Posterior cingulate gyrus (tissue), 11 donors: Measurements from ENCODE around the gene AIRE.
"Not testable (repeated sequence)": the region's sequence is repeated elsewhere in the genome, so short reads cannot be mapped to it uniquely, and the experiment has no call there.

Experiments
- DNase-seq, 10 donors: peaks; one replicate each; pipeline versions ENCODE4 v3.0.0 to v3.0.0-alpha.2; 2020 to 2021; ENCODE audit warnings: mixed read lengths in 3 of 10
- intact Hi-C: fragments of 100-400 bp; cut with DNase I; formaldehyde crosslinking; loops from one replicate; pipeline ENCODE4 v1.15.1; 2023

AIRE gene

DNA sequence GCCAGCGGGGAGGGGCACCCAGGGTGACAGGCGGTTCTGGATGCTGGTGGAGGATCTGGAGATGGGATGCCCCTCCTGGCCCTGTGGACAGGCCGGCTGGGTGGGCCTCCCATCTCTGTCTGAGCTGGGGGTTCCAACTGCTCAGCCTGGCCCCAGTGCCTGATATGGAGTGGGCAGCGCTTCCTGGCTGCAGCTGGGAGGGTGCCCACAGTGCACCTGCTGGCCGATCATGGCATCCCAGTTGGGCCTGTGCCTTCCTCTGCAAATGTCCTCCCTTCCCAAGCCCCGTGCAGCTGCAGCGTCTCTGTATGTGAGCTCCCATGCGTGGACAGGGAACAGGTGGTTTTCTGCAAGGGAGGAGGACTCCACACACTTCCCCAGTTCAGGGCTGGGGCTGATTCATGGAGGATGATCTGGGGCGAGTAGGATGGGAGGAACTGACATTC lies 16.3 kb downstream of the AIRE start:
- DNase-seq = peak in 5 of 10 donors; percentile 40 to 92 (median 57)
- intact Hi-C loops = loop anchor here (5.0 kb wide), 1 partner anchor 35 kb away; the partner anchor contains the start of gene CFAP410

DNA sequence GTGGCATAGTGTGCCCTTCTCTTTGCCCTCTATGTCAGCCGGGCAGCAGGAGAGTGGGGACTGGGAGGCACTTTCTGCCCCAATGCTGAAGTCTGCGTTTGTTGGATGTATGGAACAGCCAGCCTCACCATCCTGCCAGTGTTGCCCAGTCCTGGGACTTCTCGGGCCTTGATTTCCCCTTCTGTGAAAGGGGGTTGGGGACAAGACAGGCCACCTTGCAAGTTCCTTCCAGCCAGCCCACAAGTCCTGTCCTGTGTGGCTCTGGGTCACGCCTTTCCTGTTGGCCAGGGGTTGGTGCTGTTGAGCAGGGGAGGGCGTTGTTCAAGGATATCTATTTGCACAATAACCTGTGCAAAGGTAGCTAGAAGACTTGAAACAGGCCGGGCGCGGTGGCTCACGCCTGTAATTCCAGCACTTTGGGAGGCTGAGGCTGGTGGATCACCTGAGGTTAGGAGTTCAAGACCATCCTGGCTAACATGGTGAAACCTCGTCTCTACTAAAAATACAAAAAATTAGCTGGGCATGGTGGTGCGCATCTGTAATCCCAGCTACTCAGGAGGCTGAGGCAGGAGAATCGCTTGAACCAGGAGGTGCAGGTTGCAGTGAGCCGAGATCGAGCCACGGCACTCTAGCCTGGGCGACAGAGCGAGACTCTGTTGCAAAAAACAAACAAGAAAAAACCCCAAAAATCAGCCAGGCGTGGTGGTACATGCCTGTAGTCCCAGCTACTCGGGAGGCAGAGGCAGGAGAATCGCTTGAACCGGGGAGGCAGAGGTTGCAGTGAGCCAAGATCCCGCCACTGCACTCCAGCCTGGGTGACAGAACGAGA lies 17.1 kb downstream of the AIRE start:
- intact Hi-C loops = loop anchor here (5.0 kb wide), 1 partner anchor 35 kb away; the partner anchor contains the start of gene CFAP410
- DNase-seq = not testable (repeated sequence)

DNA sequence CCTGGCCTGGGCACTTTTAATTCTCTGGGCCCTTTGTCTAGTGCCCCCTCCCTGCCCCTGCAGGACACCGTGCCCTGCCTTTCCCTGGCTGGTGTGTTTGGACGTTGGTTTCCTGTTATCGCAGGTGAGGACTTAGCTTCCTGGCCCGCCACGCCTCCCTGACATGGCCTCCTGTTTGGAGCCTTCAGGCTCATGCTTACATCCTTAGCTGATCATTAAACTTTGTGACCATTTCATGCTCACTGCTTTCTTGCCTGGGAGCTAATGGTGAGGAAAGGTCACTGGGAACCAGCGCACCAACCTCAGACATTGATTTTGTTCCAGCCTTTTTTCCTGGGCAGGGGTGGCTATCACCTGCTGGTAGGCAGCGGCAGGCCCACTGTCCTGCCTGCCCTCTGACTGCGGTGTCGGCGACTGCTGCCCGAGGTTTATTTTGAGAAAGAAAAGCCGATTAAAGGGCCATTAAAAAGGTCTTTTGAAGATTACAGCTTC lies 17.9 kb downstream of the AIRE start:
- DNase-seq = no peak
- intact Hi-C loops = loop anchor here (5.0 kb wide), 1 partner anchor 34 kb away; the partner anchor contains the start of gene CFAP410

DNA sequence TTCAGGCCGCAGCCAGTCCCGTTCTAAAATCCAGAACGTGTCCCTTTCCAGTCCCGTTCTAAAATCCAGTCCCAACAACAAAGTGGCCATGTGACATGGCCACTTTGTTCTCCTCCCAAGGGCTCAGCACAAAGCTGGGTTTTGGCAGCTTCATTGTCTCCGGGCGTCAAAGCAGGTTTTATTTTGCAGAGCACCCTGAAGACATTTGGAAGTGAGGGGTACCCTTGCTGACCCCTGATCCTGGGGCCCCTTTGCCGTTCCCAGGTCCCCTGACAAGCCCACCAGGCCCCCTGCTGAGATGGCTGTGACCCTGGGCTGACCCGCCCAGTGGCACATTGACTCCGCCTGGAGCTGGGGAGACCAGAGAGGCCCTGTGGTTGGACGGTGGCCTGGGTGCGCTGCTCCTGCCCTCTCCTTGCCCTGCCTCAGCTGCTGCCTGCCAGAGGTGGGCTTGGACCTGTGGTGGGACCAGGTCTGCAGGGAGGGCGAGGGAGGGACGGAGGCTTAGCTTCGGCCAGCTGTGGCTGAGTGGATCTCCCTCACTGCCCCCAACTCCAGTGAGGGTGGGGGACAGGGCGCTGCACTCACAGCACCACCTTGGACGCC lies 18.4 kb downstream of the AIRE start:
- peak in 1 of 10 donors; percentile 47 for DNase-seq
- intact Hi-C loops = loop anchor here (5.0 kb wide), 1 partner anchor 33 kb away; the partner anchor contains the start of gene CFAP410

DNA sequence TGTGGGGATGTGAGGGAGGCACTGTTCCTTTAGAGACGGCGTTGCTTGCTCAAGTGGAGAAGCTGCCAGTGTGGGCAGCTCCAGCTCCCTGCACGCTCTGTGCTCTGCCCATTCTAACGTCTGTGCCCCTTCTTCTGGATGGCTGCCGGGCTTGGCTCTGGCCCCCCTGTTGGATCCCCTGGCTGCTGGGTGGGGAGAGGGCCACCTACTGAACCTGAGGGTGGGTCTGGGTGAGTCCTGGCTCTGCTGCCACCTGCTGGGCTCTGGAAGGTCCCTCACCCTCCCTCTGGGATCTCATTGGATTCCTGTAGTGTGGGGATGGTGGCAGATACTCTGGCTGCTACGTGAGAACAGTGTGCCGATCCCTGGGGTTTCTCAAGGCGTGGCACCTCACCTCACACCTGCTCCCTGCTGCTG lies 19.2 kb downstream of the AIRE start:
- DNase-seq = peak; percentile 53 to 96 (median 74)
- intact Hi-C loops = loop anchor here (5.0 kb wide), 1 partner anchor 32 kb away; the partner anchor contains the start of gene CFAP410

DNA sequence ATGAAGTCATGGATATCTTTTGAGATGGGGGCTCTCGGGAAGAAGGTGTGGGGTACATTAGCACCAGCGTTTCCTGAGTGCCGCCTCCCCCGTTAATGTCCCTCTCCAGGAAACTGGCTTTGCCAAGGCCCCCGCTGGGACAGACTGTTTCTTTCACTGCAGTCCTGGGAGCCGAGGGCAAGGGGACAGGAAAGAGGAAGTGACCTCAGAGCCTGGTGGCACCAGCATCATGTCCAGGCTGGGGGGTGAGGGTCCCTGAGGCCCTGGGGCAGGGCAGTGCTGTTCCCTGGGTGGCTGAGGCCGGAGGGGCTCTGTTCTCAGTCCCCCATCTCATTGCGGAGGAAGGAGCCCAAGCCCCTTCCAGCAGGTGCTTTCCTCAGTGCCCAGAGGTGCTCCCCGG lies 20.0 kb downstream of the AIRE start:
- intact Hi-C loops = no loop called here

DNA sequence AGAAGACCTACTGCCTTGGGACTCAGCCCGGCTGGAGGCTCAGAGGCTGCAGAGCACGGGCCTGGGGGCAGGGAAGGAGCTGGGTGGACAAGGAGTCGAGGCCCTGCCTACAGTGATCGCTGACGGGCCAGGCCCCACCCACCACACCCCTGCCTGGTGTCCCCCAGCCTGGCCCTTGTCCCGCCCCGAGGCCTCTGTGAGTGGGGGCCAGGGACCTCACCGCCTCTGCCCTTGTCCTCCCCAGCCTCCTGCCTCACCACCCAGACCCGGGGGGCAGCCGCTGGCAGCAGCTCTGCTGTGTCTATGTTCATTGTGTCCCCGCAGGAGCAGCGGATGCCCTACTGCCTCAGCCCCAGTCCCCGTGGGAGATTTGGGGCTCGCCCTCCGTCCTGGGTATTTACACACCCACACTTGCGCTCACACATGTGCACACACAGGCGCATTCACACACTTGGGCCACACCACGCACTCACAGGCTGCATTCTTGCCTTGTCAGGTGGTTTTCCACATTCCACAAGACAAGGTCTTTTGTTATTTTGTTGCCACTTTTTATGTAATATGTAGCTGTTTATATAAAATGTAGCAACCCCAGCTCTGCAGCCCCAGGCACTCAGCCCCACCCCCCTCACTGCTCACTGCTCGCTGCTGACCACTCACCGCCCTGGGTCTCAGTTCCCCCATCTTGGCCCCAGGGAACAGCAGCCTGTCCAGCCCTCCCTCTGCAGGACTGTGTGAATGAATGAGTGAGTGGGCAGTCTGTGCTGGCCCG lies 21.4 kb downstream of the AIRE start:
- DNase-seq = no peak
- intact Hi-C loops = no loop called here

More for the DNA sequence above, 20.0 kb downstream of the AIRE start:
- peak in 1 of 10 donors; percentile 55 for DNase-seq

DNA sequence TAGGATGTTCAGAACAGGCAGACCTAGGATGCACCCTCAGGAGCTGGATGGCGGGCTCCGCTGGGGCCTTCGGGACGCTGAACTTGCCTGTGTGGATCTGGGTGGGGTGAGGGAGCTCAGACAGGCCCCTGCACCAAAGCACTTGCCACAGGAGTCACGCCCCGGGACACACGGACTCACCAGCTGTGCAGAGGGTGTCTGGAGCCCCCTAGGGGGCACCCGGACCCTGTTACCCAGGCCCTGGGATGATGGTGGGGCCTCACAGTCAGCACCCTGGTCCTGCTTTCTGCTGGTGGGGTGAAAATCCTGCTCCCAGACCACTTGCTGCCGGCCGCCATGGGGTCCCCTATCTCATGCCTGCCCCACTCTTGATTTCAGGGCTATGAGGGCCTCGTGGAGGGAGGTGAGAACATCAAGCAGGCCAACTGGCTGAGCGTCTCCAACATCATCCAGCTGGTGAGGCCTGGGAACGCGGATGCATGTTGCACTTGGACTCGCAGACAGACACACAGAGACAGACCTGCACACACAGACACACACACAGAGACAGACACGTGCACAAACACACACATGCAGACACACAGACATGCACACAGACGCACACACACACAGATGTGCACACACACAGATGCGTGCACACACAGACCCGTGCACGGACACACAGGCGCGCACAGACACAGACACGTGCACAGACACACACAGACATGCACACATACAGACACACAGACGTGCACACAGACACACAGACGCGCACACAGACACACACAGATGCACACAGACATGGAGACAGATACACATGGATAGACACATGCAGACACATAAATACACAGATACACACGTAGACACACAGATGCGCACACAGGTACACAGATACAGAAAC lies 25.2 kb downstream of the AIRE start:
- intact Hi-C loops = no loop called here
- DNase-seq = no peak

DNA sequence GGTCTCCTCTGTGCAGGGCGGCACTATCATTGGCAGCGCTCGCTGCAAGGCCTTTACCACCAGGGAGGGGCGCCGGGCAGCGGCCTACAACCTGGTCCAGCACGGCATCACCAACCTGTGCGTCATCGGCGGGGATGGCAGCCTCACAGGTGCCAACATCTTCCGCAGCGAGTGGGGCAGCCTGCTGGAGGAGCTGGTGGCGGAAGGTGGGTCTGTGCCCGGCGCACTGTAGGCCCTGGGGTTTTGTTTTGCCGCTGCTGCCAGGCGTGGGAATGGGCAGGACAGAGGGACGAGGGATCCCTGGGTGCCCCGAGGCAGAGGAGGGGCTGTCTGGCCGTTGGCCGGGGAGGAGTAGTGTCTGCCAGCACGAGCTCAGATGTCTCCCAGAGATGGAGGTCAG lies 26.4 kb downstream of the AIRE start:
- DNase-seq = no peak
- intact Hi-C loops = no loop called here

DNA sequence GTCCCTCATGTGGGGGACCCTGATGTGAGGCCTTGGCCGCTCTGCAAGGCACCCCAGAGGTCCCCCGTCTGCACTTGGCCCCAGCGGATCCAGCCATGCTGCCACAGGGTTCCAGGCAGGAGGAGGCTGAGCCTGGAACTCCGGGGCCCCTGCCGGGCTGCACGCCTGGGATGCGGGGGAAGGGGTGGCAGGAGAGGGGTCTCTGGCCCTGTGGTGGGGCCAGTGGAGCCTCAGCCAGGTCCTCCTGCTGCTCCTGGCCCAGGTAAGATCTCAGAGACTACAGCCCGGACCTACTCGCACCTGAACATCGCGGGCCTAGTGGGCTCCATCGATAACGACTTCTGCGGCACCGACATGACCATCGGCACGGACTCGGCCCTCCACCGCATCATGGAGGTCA lies 27.0 kb downstream of the AIRE start:
- intact Hi-C loops = no loop called here
- DNase-seq = no peak

DNA sequence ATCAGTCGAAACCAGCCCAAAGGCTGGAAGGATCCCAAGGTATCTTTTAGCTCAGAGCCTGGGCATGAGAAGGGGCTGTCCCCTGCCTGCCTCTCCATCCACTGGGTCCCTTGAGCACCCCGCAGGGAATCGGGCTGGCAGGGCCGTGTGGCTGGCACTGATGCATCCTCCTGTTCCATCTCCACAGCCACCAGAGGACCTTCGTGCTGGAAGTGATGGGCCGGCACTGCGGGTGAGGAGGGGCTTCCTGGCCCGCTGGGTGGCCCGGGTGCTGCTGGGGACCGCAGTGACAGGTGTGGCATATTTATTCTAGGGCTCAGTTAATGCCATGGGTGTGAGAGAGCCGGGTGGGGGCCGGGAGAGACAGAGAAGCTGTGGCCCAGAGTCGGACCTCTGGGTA lies 27.8 kb downstream of the AIRE start:
- intact Hi-C loops = no loop called here
- no peak for DNase-seq

DNA sequence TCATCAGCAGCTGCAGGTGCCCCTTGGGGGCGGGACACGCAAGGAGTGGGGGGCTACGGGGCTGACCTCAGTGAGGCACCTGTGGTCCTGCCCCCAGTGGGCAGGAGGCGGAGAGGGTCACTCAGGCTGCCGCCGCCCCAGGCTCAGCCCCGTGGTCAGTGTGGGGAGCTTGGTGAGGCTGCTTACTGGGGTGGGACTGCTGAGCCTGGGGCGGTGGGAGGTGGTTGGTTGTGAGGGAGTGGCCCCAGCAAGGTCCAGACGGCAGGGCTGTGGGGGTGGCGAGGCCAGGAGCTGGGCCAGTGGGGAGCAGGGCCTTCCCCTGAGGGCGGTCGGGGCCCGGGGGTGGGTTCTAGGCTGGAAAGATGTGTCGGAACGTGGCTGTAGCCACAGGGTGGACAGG lies 28.5 kb downstream of the AIRE start:
- intact Hi-C loops = no loop called here
- DNase-seq = no peak

DNA sequence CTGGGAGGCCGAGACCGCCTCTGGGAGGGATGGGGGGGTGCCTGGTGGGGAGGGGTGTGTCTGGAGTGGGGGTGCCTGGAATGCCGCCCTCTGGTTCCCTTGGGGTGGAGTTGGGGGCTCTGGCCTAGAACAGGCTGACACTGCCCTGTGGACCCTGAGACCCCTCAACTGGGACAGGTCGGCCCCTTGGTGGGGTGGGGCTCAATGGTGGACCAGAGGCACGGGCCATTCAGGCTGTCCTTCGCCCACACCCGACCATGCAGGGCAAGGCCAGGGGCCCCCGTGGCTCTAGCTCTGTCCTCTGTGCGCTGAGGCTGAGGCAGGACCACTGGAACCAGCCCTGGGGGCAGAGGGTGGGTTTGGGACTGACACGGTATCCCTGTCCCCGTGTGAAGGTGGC lies 28.9 kb downstream of the AIRE start:
- intact Hi-C loops = no loop called here
- DNase-seq = no peak

DNA sequence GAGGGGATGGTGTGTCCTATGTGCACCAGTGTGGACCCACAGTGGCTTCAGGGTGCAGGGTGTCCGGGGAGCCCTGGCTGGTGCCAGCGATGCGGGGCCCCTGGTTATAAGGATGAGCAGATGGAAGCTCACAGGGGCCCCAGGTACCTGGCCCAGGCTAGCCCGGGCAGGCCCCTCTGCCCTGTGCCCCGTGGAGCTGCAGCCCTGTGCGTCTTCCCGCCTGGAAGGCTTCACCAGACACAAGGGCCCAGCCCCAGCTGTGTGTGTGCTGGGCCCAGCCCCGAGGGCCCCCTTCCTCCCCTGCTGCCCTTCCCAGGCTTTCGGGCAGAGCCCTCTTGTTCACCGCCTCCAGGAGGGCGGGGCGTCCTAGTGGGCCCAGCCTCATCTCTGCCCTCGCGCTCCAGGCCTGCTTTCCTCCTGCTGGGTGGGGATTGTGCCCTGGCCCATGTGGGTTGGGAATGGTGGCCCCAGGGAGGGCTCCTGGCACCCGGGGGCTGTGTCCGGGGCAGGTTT lies 30.1 kb downstream of the AIRE start:
- no peak for DNase-seq
- intact Hi-C loops = no loop called here

DNA sequence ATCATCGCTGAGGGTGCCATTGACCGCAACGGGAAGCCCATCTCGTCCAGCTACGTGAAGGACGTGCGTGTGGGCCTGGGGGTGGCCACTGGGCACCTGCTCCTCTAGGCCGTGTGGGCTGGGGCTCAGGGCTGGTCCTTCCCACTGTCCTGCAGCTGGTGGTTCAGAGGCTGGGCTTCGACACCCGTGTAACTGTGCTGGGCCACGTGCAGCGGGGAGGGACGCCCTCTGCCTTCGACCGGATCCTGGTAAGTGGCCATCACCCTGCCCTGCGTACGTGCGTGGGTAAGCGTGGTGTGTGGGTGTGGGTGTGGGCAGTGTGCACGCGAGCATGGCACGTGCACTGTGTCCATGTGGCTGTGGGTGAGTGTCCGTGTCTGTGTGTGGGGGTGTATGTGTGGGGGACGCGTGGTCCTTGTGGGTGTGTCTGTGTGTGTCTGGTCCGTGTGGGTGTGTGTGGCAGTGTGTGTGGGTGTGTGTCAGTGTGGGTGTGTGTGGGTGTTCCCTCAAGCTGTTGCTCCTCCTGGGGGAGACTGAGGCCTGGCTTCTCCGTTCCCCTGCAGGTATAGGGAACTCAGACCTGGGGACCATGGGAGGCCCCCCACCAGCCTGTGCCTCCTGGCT lies 30.7 kb downstream of the AIRE start:
- intact Hi-C loops = no loop called here
- DNase-seq = no peak

DNA sequence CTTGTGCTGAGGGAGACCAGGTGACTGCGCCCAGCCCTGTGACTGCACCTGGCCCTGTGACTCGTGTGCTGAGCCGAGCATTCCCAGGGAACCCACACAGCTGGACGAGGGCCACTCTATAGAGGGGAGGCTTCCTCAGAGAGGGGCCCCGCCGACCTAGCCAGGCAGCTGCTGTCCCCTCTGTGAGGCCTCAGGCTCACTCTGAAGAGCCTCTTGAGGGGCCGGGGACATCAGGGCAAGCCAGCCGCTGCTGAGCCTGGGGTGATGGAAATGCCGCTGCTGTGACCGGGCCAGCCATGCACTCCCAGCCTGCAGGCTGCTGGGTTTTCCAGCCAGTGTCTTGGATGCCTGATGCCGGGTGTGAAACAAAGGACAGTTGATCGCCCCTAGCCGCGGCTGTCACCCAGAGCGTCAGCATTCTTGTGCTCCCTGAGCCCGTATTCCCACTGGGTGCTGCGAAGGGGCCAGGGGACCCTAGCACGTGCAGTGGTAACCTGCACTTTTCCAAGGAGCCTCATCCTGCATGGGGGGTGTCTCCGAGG lies 31.6 kb downstream of the AIRE start:
- intact Hi-C loops = no loop called here
- peak in 3 of 10 donors; percentile 52 to 94 (median 68) for DNase-seq

DNA sequence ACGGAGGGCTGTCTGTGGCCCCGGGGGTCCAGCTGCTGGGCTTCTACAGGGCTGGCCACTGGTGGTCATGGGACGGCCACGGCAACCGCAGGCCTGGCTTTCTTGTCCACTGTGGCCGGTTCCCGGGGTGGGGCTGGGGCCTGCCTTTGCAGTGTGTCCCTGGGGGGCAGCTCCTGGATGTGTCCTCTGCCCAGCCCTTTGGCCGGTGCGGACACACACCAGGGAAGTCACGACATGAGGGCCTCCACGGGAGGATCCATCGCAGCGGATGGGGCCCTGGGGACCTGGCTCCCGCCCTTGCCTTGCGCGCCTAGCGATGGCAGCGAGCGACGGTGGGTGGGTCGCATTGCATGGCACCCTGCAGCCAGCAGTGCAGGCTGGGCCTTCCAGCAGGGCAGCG lies 32.2 kb downstream of the AIRE start:
- DNase-seq = no peak
- intact Hi-C loops = no loop called here

DNA sequence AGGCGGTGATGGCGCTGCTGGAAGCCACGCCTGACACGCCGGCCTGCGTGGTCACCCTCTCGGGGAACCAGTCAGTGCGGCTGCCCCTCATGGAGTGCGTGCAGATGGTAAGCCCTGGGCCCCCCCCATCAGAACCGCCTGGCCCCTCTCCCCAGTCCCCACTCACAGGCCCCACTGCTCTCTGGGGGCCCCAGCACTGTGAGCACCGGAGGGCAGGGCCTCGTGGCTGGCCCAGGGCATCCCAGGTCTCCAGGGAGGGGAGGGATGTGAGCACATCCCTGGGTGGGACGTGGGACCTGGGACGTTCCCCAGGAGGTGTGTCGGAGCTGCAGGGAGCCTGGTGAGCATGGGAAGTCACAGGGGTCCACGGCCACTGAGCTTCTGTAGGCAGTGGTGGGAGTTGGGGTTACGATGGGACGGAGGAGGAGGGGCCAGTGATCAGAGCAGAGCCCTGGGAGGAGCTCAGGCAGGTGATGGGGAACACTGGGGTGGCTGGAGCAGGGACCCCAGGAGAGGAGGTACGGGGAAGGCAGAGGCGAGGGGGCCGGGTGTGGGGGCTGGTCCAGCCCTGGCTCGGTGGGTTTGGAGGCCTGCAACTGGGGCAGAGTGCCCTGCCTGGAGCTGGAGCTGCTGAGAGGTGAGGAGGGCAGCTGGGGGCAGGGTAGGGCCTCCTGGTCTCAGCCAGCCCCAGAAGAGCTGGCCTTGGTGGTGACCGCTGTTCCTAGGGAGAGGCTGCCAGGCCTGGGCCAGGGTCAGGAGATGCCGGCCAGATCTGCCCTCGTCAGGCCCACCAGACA lies 33.0 kb downstream of the AIRE start:
- intact Hi-C loops = no loop called here
- DNase-seq = no peak
